PC-9 (cell line): Measurements from ENCODE around the gene PRCC.

Source experiments
- EZH2 ChIP-seq: fragments of 200-600 bp; sonication (generic); IDR thresholded peaks from 2 replicates; pipeline ENCODE4 v1.8.0; 2017; ENCODE audit warnings: antibody characterized with exemption, low read depth
- TF ChIP-seq, protein P1 (sequence below): fragments of 200-600 bp; sonication (generic); conservative IDR thresholded peaks from 2 replicates; pipeline ENCODE4 v1.6.1; 2017; ENCODE audit warnings: mixed run types, antibody characterized with exemption, mild to moderate bottlenecking, moderate library complexity

DNA sequence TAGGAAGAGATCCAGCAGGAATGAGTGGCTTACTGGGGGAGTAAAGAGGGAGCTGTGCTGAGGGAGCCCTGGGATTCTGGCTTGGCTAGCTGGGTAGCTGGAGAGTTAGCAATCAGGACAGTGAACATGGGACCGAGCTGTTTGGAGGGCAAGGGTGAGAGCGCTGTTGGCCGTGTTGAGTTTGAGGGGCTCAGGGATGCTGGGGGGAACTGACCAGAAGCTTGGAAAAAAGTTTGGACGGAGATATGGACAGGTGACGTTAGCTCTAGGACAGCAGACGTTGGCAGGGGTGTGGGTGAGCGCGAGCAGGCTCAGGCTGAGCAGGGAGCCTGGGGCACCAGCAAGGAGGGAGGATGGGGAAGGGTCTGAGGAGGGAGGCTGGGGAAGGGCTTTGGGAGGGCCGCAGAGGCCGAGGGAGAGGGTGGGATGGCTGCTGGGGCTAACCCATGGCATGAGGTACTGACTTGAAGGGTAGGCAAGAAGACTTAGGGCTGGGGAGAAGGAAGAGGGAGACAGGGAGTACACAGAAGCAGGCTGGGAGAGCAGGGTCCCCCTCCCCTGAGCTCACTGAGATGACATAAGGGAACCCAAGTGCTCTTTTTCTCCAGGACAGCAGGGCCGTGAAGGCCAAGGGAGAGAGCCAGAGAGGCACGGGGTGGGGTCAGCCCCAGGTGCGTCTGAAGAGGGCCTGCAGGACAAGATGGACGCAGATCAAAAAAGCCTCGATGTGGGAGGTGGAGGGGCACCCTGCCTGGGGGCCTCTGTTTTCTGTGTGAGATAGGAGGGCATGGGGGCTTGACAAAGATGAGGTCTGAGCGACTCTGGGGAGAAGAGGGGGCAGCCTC is 41.1 kb downstream of the PRCC start:
- TF ChIP-seq, protein P1, sequence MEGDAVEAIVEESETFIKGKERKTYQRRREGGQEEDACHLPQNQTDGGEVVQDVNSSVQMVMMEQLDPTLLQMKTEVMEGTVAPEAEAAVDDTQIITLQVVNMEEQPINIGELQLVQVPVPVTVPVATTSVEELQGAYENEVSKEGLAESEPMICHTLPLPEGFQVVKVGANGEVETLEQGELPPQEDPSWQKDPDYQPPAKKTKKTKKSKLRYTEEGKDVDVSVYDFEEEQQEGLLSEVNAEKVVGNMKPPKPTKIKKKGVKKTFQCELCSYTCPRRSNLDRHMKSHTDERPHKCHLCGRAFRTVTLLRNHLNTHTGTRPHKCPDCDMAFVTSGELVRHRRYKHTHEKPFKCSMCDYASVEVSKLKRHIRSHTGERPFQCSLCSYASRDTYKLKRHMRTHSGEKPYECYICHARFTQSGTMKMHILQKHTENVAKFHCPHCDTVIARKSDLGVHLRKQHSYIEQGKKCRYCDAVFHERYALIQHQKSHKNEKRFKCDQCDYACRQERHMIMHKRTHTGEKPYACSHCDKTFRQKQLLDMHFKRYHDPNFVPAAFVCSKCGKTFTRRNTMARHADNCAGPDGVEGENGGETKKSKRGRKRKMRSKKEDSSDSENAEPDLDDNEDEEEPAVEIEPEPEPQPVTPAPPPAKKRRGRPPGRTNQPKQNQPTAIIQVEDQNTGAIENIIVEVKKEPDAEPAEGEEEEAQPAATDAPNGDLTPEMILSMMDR = no peak
- no peak for TF ChIP-seq EZH2
